GM19452 (cell line): ENCODE measurements around the gene VPS13D.

Source experiments
- ATAC-seq: cut with Tn5 transposase; IDR thresholded peaks from one replicate; pipeline ENCODE4 v1.9.1; 2021; ENCODE audit not compliant: unreplicated experiment

VPS13D gene

GRCh38 chr1:12417389-12417788 lies 187.6 kb downstream of the VPS13D start:
- ATAC-seq = no peak

- ATAC-seq = no peak
These were observed 190.3 kb downstream of the VPS13D start for GRCh38 chr1:12420171-12420570.

- no peak for ATAC-seq
These were observed 192.7 kb downstream of the VPS13D start for GRCh38 chr1:12422488-12422887.

GRCh38 chr1:12424087-12424529 lies 194.3 kb downstream of the VPS13D start:
- no peak for ATAC-seq

- no peak for ATAC-seq
These were observed 195.0 kb downstream of the VPS13D start for GRCh38 chr1:12424793-12425192.

GRCh38 chr1:12426030-12426429 lies 196.2 kb downstream of the VPS13D start:
- ATAC-seq = no peak

GRCh38 chr1:12428334-12428733 lies 198.5 kb downstream of the VPS13D start:
- no peak for ATAC-seq

- no peak for ATAC-seq
These were observed 200.7 kb downstream of the VPS13D start for GRCh38 chr1:12430525-12430924.

- no peak for ATAC-seq
These were observed 203.1 kb downstream of the VPS13D start for GRCh38 chr1:12432897-12433296.

- ATAC-seq = no peak
These were observed 203.7 kb downstream of the VPS13D start for GRCh38 chr1:12433323-12434053.

- peak; percentile 45 for ATAC-seq
These were observed 204.3 kb downstream of the VPS13D start for GRCh38 chr1:12434174-12434573.

- no peak for ATAC-seq
These were observed 204.9 kb downstream of the VPS13D start for GRCh38 chr1:12434686-12435085.

- ATAC-seq = peak; percentile 60
These were observed 206.0 kb downstream of the VPS13D start for GRCh38 chr1:12435639-12436344.

GRCh38 chr1:12436345-12436658 lies 206.5 kb downstream of the VPS13D start:
- peak; percentile 2 for ATAC-seq

- no peak for ATAC-seq
These were observed 207.2 kb downstream of the VPS13D start for GRCh38 chr1:12436817-12437599.

- ATAC-seq = no peak
These were observed 207.8 kb downstream of the VPS13D start for GRCh38 chr1:12437629-12438028.

GRCh38 chr1:12438349-12438924 lies 208.6 kb downstream of the VPS13D start:
- ATAC-seq = peak; percentile 46

- no peak for ATAC-seq
These were observed 209.2 kb downstream of the VPS13D start for GRCh38 chr1:12439073-12439472.

- ATAC-seq = no peak
These were observed 211.7 kb downstream of the VPS13D start for GRCh38 chr1:12441414-12442105.

- ATAC-seq = no peak
These were observed 212.4 kb downstream of the VPS13D start for GRCh38 chr1:12442217-12442616.

- no peak for ATAC-seq
These were observed 213.3 kb downstream of the VPS13D start for GRCh38 chr1:12443151-12443550.
